ENCODE results near the gene TJP2. TPM values are rescaled to one million over a fixed set of nuclear protein-coding genes. Genes with fewer than 3 reads are reported as not detected.

Gene TJP2
- total and polyA plus RNA-seq, 10 of the 15 experiments (the other 5 are each of a cell fraction or from before 2014, with no cell fraction given): 6.4 to 59.9 (median 29.7) TPM

GRCh38 chr9:69139596-69139995, 34.5 kb upstream of the TJP2 start:
- Histone ChIP-seq H3K36me3 (ENCODE audit: control insufficient read depth in 2 of 2, insufficient read depth in 2 of 2, low read length in 1 of 2) (no peaks in the 10 kb centered on the region), H3K4me3 (no peak overlapping the region), H3K27me3 (replicated peaks in 1 of 2; ENCODE audit: control insufficient read depth in 2 of 2, insufficient read depth in 2 of 2, low read length in 1 of 2) (no peaks in the 10 kb centered on the region; a peak in 1 of 4 replicates), H3K9ac (ENCODE audit: control insufficient read depth, insufficient read depth, low read length) (no peak overlapping the region), H2AFZ (ENCODE audit: control insufficient read depth, low read depth, low read length) (no peak overlapping the region), H3K9me3 (replicated peaks; ENCODE audit: control insufficient read depth, insufficient read depth, low read length) (no peaks in the 10 kb centered on the region), H3K4me2 (ENCODE audit: control insufficient read depth, insufficient read depth) (no peak overlapping the region), H4K20me1 (ENCODE audit: control insufficient read depth, insufficient read depth) (no peaks in the 10 kb centered on the region), H3K27ac (ENCODE audit: control insufficient read depth, insufficient read depth) (no peak overlapping the region), H3K79me2 (ENCODE audit: control insufficient read depth, insufficient read depth, low read length) (no peaks in the 10 kb centered on the region), H3K4me1 (ENCODE audit: control insufficient read depth, insufficient read depth, low read length) (no peaks in the 10 kb centered on the region)
- BruUV-seq (replicated peaks): no TSS peak
- DNase-seq (ENCODE audit: low read depth, low spot score) (no peak), ATAC-seq (no peak), FAIRE-seq (no peak)
- ChIA-PET SMC1A (ENCODE audit: uncharacterized antibody, unreplicated experiment) (interaction anchor here (1.3 kb wide), 1 partner anchor 54 kb away, joined by 3 read pairs; no protein-coding TSS in a partner anchor), CTCF (interaction anchor here (1.0 kb wide), 1 partner anchor 52 kb away, joined by 3 read pairs; no protein-coding TSS in a partner anchor), POLR2A (no interaction called here), RAD21 (ENCODE audit: unreplicated experiment) (no interaction called here)
- intact Hi-C loops (cut with micrococcal nuclease; ENCODE audit: unreplicated experiment): no loop called here
- WGBS (ENCODE audit: insufficient coverage, insufficient replicate concordance, low lambda C conversion rate, missing lambda C conversion rate): 84% methylated on average over 9 of the region's 9 CpGs
- in situ Hi-C loops (cut with MboI): no loop called here
- TF ChIP-seq TARDBP (IDR thresholded peaks at IDR 0.05; ENCODE audit: borderline replicate concordance) (no peak), BCLAF1 (IDR thresholded peaks at IDR 0.05) (no peak), E4F1 (IDR thresholded peaks at IDR 0.05; ENCODE audit: borderline replicate concordance, partially characterized antibody) (no peak)

Data from GM12878 (cell line).